Measurements from ENCODE around the gene L3MBTL2.
A peak's percentile ranks its signal among the peaks of the same experiment; 100 is the strongest.

The L3MBTL2 gene

DNA sequence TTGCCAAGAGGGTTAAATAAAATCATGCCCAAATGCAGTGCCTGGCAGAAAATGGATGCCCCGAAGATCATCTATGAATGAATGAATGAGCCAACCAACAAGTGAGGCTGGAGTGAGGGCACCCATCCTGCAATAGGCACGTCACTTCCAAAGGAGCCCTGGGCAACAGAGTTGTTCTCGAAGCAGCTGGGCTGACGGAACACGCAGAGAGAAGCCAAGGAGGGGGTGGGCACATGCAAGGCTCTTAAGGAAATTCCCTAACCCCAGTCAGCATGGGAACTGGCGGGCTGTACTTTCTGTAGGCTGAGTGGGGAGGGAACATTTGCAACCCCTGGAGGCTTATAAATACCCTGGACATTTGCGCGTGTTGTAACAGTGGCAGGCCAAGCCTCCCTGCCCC is 47.3 kb downstream of the L3MBTL2 start:
- no peak overlapping the region for H2BK5ac ChIP-seq (ENCODE audit: low read depth, low read length, poor library complexity, severe bottlenecking)
- peaks cover 29% of the 10 kb centered on the region for H3K79me1 ChIP-seq (replicated peaks; ENCODE audit: low read length, poor library complexity, severe bottlenecking)
- no peak overlapping the region for H3K27ac ChIP-seq (ENCODE audit: low read length, poor library complexity, severe bottlenecking)
- H3K14ac ChIP-seq (ENCODE audit: low read length in 2 of 2) = no peak overlapping the region
- H4K91ac ChIP-seq (ENCODE audit: low read length) = no peak overlapping the region
- H3K9me3 ChIP-seq (ENCODE audit: control insufficient read depth, low read length) = no peaks in the 10 kb centered on the region
- no peak overlapping the region for H3K23ac ChIP-seq (ENCODE audit: low read length in 2 of 2)
- no peak overlapping the region for H3K4me2 ChIP-seq (ENCODE audit: low read length, poor library complexity, severe bottlenecking)
- WGBS = 98% methylated on average over 8 of the region's 8 CpGs
- no peak overlapping the region for H3K4ac ChIP-seq (ENCODE audit: low read depth in 1 of 2, low read length in 2 of 2)
- no peak overlapping the region for H2AFZ ChIP-seq (ENCODE audit: low read depth, low read length)
- peaks cover 84 to 91% of the 10 kb centered on the region in 2 experiments for H3K36me3 ChIP-seq (ENCODE audit: control insufficient read depth in 1 of 2, insufficient read depth in 2 of 2, low read depth in 1 of 2, low read length in 2 of 2)
- no peak overlapping the region for H2BK12ac ChIP-seq (ENCODE audit: low read length in 2 of 2)
- no peak overlapping the region for H3K4me3 ChIP-seq (ENCODE audit: insufficient read depth in 1 of 2, low read depth in 1 of 2, low read length in 2 of 2)
- H3K9ac ChIP-seq (ENCODE audit: low read length) = no peak overlapping the region
- H3K27me3 ChIP-seq (ENCODE audit: control insufficient read depth in 1 of 2, insufficient read depth in 1 of 2, low read length in 2 of 2) = no peaks in the 10 kb centered on the region
- H4K8ac ChIP-seq (ENCODE audit: low read length) = no peak overlapping the region
- peaks cover 33% of the 10 kb centered on the region for H3K4me1 ChIP-seq (ENCODE audit: control insufficient read depth, insufficient read depth, low read depth, low read length)
- H2BK120ac ChIP-seq (ENCODE audit: low read depth, low read length) = no peak overlapping the region
- no peak overlapping the region for H2AK5ac ChIP-seq (ENCODE audit: low read length, severe bottlenecking)
- H3K18ac ChIP-seq (ENCODE audit: low read depth in 1 of 2, low read length in 2 of 2) = no peak overlapping the region
- no peak overlapping the region for H2BK15ac ChIP-seq (ENCODE audit: low read depth, poor library complexity, severe bottlenecking)
- no peak for DNase-seq

DNA sequence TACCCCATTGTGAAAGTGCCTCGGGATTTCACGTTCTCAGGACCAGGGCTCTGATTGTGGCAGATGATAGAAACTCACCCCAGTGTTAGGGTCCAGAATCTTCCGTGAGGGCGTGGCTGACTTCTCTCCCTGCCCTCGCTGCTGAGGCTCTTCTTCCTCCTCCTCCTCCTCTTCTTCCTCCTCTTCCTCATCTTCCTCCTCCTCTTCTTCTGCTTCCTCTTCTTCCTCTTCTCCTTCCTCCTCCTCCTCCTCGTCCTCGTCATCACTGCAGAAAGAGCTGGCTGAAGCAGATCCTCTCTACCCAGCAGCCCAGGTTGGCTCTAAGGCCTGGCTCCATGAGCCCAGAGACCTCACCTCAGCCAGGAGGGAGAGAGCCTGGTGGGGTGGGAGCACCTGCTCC is 49.1 kb downstream of the L3MBTL2 start:
- H3K9me3 ChIP-seq (ENCODE audit: control insufficient read depth, low read length) = no peaks in the 10 kb centered on the region
- H4K91ac ChIP-seq (ENCODE audit: low read length) = no peak overlapping the region
- no peak overlapping the region for H2BK120ac ChIP-seq (ENCODE audit: low read depth, low read length)
- no peak overlapping the region for H2BK12ac ChIP-seq (ENCODE audit: low read length in 2 of 2)
- no peak overlapping the region for H3K4me3 ChIP-seq (ENCODE audit: insufficient read depth in 1 of 2, low read depth in 1 of 2, low read length in 2 of 2)
- no peak overlapping the region for H3K27ac ChIP-seq (ENCODE audit: low read length, poor library complexity, severe bottlenecking)
- no peaks in the 10 kb centered on the region for H3K27me3 ChIP-seq (ENCODE audit: control insufficient read depth in 1 of 2, insufficient read depth in 1 of 2, low read length in 2 of 2)
- H2BK5ac ChIP-seq (ENCODE audit: low read depth, low read length, poor library complexity, severe bottlenecking) = no peak overlapping the region
- H3K4me1 ChIP-seq (ENCODE audit: control insufficient read depth, insufficient read depth, low read depth, low read length) = peaks cover 22% of the 10 kb centered on the region
- no peak overlapping the region for H2BK15ac ChIP-seq (ENCODE audit: low read depth, poor library complexity, severe bottlenecking)
- H4K8ac ChIP-seq (ENCODE audit: low read length) = no peak overlapping the region
- no peak overlapping the region for H2AK5ac ChIP-seq (ENCODE audit: low read length, severe bottlenecking)
- over 99% methylated on average over 7 of the region's 7 CpGs for WGBS
- no peak overlapping the region for H3K4me2 ChIP-seq (ENCODE audit: low read length, poor library complexity, severe bottlenecking)
- no peak overlapping the region for H3K18ac ChIP-seq (ENCODE audit: low read depth in 1 of 2, low read length in 2 of 2)
- peaks cover 85 to 90% of the 10 kb centered on the region in 2 experiments for H3K36me3 ChIP-seq (ENCODE audit: control insufficient read depth in 1 of 2, insufficient read depth in 2 of 2, low read depth in 1 of 2, low read length in 2 of 2)
- H2AFZ ChIP-seq (ENCODE audit: low read depth, low read length) = no peak overlapping the region
- H3K79me1 ChIP-seq (replicated peaks; ENCODE audit: low read length, poor library complexity, severe bottlenecking) = peaks cover 36% of the 10 kb centered on the region
- no peak for DNase-seq
- no peak overlapping the region for H3K4ac ChIP-seq (ENCODE audit: low read depth in 1 of 2, low read length in 2 of 2)
- H3K9ac ChIP-seq (ENCODE audit: low read length) = no peak overlapping the region
- H3K14ac ChIP-seq (ENCODE audit: low read length in 2 of 2) = no peak overlapping the region
- no peak overlapping the region for H3K23ac ChIP-seq (ENCODE audit: low read length in 2 of 2)

DNA sequence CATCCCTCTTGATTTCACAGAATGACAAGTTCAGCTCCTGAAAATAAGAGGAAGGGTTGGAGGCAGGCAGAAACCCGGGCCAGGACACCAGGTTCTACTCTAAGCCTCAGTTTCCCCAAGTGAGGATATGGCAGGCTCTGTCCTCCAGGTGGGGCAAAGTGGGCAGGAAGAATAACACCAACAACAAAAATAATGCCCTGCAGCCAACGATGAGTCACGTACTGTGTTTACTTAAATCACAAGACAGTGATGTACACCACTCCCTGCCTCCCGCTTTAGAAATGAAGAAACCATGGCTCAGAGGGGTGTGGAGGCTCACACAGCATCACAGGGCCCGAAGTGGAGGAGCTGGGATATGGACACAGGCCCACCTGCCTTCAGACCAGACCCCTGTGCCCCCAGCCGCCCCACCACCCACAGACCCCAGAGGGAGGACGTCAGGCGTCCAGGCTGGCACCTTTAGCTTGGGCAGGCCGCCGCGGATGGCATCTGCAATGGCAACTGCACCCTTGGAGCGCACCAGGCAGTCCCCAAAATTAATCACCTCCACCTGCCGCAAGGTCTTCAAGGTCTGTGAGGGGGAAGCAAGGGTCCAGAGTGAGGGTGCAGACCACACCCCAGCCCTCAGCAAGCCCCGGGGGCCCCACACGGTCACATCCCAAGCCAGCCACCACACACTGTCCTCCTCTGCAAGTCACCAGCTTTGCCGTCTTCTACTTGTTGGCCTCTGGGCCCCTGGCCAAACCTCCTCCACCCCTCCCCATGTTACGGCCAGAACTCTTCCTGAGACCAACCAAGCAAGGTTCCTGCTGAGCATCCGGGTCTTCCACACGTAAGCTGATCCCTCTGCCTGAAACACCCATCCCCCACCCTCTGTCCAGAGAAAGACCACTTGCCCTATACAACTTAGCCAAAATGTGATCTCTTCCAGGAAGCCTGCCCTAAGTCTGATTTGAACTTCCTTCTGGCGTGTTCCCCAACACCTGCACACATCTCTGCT is 51.4 kb downstream of the L3MBTL2 start:
- Histone ChIP-seq H2BK15ac (ENCODE audit: low read depth, poor library complexity, severe bottlenecking) (peak overlapping the region; percentile 30), H3K36me3 (ENCODE audit: control insufficient read depth in 1 of 2, insufficient read depth in 2 of 2, low read depth in 1 of 2, low read length in 2 of 2) (peaks cover 79 to 89% of the 10 kb centered on the region in 2 experiments), H3K4me3 (ENCODE audit: insufficient read depth in 1 of 2, low read depth in 1 of 2, low read length in 2 of 2) (no peak overlapping the region), H3K4me2 (ENCODE audit: low read length, poor library complexity, severe bottlenecking) (peak overlapping the region; percentile 3), H2BK12ac (ENCODE audit: low read length in 2 of 2) (peak overlapping the region; percentile 28 to 71), H3K4me1 (ENCODE audit: control insufficient read depth, insufficient read depth, low read depth, low read length) (peaks cover 22% of the 10 kb centered on the region), H2BK120ac (ENCODE audit: low read depth, low read length) (peak overlapping the region; percentile 22), H3K9ac (ENCODE audit: low read length) (peak overlapping the region; percentile 30), H3K27ac (ENCODE audit: low read length, poor library complexity, severe bottlenecking) (peak overlapping the region; percentile 46), H3K9me3 (ENCODE audit: control insufficient read depth, low read length) (no peaks in the 10 kb centered on the region), H3K79me1 (replicated peaks; ENCODE audit: low read length, poor library complexity, severe bottlenecking) (peaks cover 36% of the 10 kb centered on the region), H2AK5ac (ENCODE audit: low read length, severe bottlenecking) (peak overlapping the region; percentile 66), H3K4ac (ENCODE audit: low read depth in 1 of 2, low read length in 2 of 2) (peak overlapping the region; percentile 47 to 82), H4K91ac (ENCODE audit: low read length) (peak overlapping the region; percentile 61), H4K8ac (ENCODE audit: low read length) (peak overlapping the region; percentile 52), H2AFZ (ENCODE audit: low read depth, low read length) (no peak overlapping the region), H2BK5ac (ENCODE audit: low read depth, low read length, poor library complexity, severe bottlenecking) (no peak overlapping the region), H3K18ac (ENCODE audit: low read depth in 1 of 2, low read length in 2 of 2) (peak overlapping the region in 1 of 2 experiments; percentile 31), H3K14ac (ENCODE audit: low read length in 2 of 2) (peak overlapping the region in 1 of 2 experiments; percentile 41), H3K23ac (ENCODE audit: low read length in 2 of 2) (peak overlapping the region in 1 of 2 experiments; percentile 34), H3K27me3 (ENCODE audit: control insufficient read depth in 1 of 2, insufficient read depth in 1 of 2, low read length in 2 of 2) (no peaks in the 10 kb centered on the region)
- peak; percentile 89 for DNase-seq
- 72% methylated on average over 19 of the region's 20 CpGs for WGBS

GRCh38 chr22:41257696-41258095 is 52.6 kb downstream of the L3MBTL2 start:
- Histone ChIP-seq H3K14ac (ENCODE audit: low read length in 2 of 2) (no peak overlapping the region), H3K9ac (ENCODE audit: low read length) (no peak overlapping the region), H3K79me1 (replicated peaks; ENCODE audit: low read length, poor library complexity, severe bottlenecking) (peaks cover 40% of the 10 kb centered on the region), H3K4ac (ENCODE audit: low read depth in 1 of 2, low read length in 2 of 2) (no peak overlapping the region), H3K9me3 (ENCODE audit: control insufficient read depth, low read length) (no peaks in the 10 kb centered on the region), H3K27me3 (ENCODE audit: control insufficient read depth in 1 of 2, insufficient read depth in 1 of 2, low read length in 2 of 2) (no peaks in the 10 kb centered on the region), H3K4me3 (ENCODE audit: insufficient read depth in 1 of 2, low read depth in 1 of 2, low read length in 2 of 2) (no peak overlapping the region), H2AK5ac (ENCODE audit: low read length, severe bottlenecking) (peak overlapping the region; percentile 24), H3K4me2 (ENCODE audit: low read length, poor library complexity, severe bottlenecking) (no peak overlapping the region), H2BK120ac (ENCODE audit: low read depth, low read length) (no peak overlapping the region), H2BK15ac (ENCODE audit: low read depth, poor library complexity, severe bottlenecking) (no peak overlapping the region), H3K27ac (ENCODE audit: low read length, poor library complexity, severe bottlenecking) (no peak overlapping the region), H3K18ac (ENCODE audit: low read depth in 1 of 2, low read length in 2 of 2) (peak overlapping the region in 1 of 2 experiments; percentile 25), H3K23ac (ENCODE audit: low read length in 2 of 2) (no peak overlapping the region), H2BK12ac (ENCODE audit: low read length in 2 of 2) (no peak overlapping the region), H4K8ac (ENCODE audit: low read length) (no peak overlapping the region), H3K4me1 (ENCODE audit: control insufficient read depth, insufficient read depth, low read depth, low read length) (peaks cover 22% of the 10 kb centered on the region), H3K36me3 (ENCODE audit: control insufficient read depth in 1 of 2, insufficient read depth in 2 of 2, low read depth in 1 of 2, low read length in 2 of 2) (peaks cover 84 to 91% of the 10 kb centered on the region in 2 experiments), H2AFZ (ENCODE audit: low read depth, low read length) (no peak overlapping the region), H2BK5ac (ENCODE audit: low read depth, low read length, poor library complexity, severe bottlenecking) (no peak overlapping the region), H4K91ac (ENCODE audit: low read length) (peak overlapping the region; percentile 15)
- WGBS = 98% methylated on average over 11 of the region's 11 CpGs
- DNase-seq = no peak
